Thoracic aorta (tissue), 2 donors: ENCODE measurements around the gene PHF12. TPM values are rescaled to one million over a fixed set of nuclear protein-coding genes. Genes with fewer than 3 reads are reported as not detected.

Experiments
- ATAC-seq: fragments of 150-250 bp; one replicate; pipeline ENCODE4 v1.8.0; 2017; ENCODE audit warnings: low read depth; ENCODE audit not compliant: insufficient number of reproducible peaks, low FRiP score
- DNase-seq: peaks from one replicate; pipeline ENCODE4 v3.0.0-alpha.2; 2020; ENCODE audit warnings: low spot score
- H3K27ac ChIP-seq, 2 donors: fragments of 200-600 bp; sonication (generic); 1 replicate in 1 of 2; 2 replicates in 1 of 2; pipeline ENCODE4 v1.5.1; 2016; ENCODE audit warnings: mild to moderate bottlenecking in 2 of 2, moderate library complexity in 2 of 2
- H3K27me3 ChIP-seq: fragments of 200-600 bp; sonication (generic); replicated peaks from 2 replicates; pipeline ENCODE4 v1.6.0; 2016; ENCODE audit warnings: mild to moderate bottlenecking; ENCODE audit not compliant: insufficient read depth
- H3K36me3 ChIP-seq: fragments of 200-600 bp; sonication (generic); one replicate; pipeline ENCODE4 v1.5.1; 2016
- H3K4me1 ChIP-seq, 2 donors: fragments of 200-600 bp; sonication (generic); 1 replicate in 1 of 2; 2 replicates in 1 of 2; pipeline versions ENCODE4 v1.5.1 to v1.6.0; 2016; ENCODE audit warnings: low read depth in 2 of 2, mild to moderate bottlenecking in 1 of 2; ENCODE audit not compliant: control insufficient read depth in 1 of 2
- H3K4me3 ChIP-seq: fragments of 200-600 bp; sonication (generic); 2 replicates; pipeline ENCODE4 v1.5.1; 2016; ENCODE audit warnings: mild to moderate bottlenecking
- H3K9me3 ChIP-seq: fragments of 200-600 bp; sonication (generic); 2 replicates; pipeline ENCODE4 v1.5.1; 2016
- CTCF ChIP-seq: fragments of 200-600 bp; sonication (generic); IDR thresholded peaks from one replicate; pipeline ENCODE4 v1.5.1; 2019; ENCODE audit warnings: antibody characterized with exemption
- total RNA-seq, 2 donors: library from RNA; depleted of rRNA; stranded (reverse); fragments of >200 nt; gene quantifications; one replicate each; pipeline versions ENCODE4 v1.1.0 to v1.2.3, GENCODE V29; 2016

PHF12 gene
- total RNA-seq, 2 donors from 2014 or later: 46.4 to 99.4 TPM

- no peak overlapping the region for H3K4me3 ChIP-seq
- H3K9me3 ChIP-seq: no peaks in the 10 kb centered on the region
- H3K27ac ChIP-seq: no peak overlapping the region
- no peak for DNase-seq
- no peaks in the 10 kb centered on the region for H3K36me3 ChIP-seq
- H3K4me1 ChIP-seq: no peaks in the 10 kb centered on the region
- H3K27me3 ChIP-seq: no peaks in the 10 kb centered on the region
- ATAC-seq: no peak
- no peak for TF ChIP-seq CTCF
Observed at GRCh38 chr17:28993645-28994426, 42.5 kb upstream of the PHF12 start.

GRCh38 chr17:28992625-28993600, 41.6 kb upstream of the PHF12 start:
- Histone ChIP-seq H3K4me1 (no peaks in the 10 kb centered on the region), H3K9me3 (no peaks in the 10 kb centered on the region), H3K27ac (no peak overlapping the region), H3K27me3 (no peaks in the 10 kb centered on the region), H3K36me3 (no peaks in the 10 kb centered on the region), H3K4me3 (no peak overlapping the region)
- ATAC-seq: no peak
- DNase-seq: no peak
- no peak for TF ChIP-seq CTCF

GRCh38 chr17:28992185-28992584, 40.9 kb upstream of the PHF12 start:
- Histone ChIP-seq H3K27me3 (no peaks in the 10 kb centered on the region), H3K9me3 (no peaks in the 10 kb centered on the region), H3K4me3 (no peak overlapping the region), H3K27ac (no peak overlapping the region), H3K4me1 (no peaks in the 10 kb centered on the region), H3K36me3 (no peaks in the 10 kb centered on the region)
- DNase-seq: no peak
- no peak for TF ChIP-seq CTCF
- no peak for ATAC-seq

- ATAC-seq: no peak
- TF ChIP-seq CTCF: no peak
- Histone ChIP-seq H3K9me3 (no peaks in the 10 kb centered on the region), H3K4me1 (no peaks in the 10 kb centered on the region), H3K27ac (no peak overlapping the region), H3K27me3 (no peaks in the 10 kb centered on the region), H3K4me3 (no peak overlapping the region), H3K36me3 (no peaks in the 10 kb centered on the region)
- DNase-seq: no peak
Observed at GRCh38 chr17:28991779-28992178, 40.5 kb upstream of the PHF12 start.

GRCh38 chr17:28989028-28989427, 37.7 kb upstream of the PHF12 start:
- ATAC-seq: no peak
- Histone ChIP-seq H3K36me3 (no peaks in the 10 kb centered on the region), H3K4me1 (no peaks in the 10 kb centered on the region), H3K27ac (no peak overlapping the region), H3K4me3 (no peak overlapping the region), H3K27me3 (no peaks in the 10 kb centered on the region), H3K9me3 (no peaks in the 10 kb centered on the region)
- DNase-seq: no peak
- no peak for TF ChIP-seq CTCF
